HG02571 (cell line): ENCODE data around the gene YAF2.

Experiments used
- ATAC-seq: cut with Tn5 transposase; IDR thresholded peaks from one replicate; pipeline ENCODE4 v1.9.1; 2021; ENCODE audit warnings: mild to moderate bottlenecking, moderate library complexity; ENCODE audit not compliant: unreplicated experiment

The YAF2 gene

GRCh38 chr12:42145552-42146215 lies 92.4 kb downstream of the YAF2 start:
- ATAC-seq = no peak

GRCh38 chr12:42145197-42145549 lies 92.9 kb downstream of the YAF2 start:
- peak; percentile 9 for ATAC-seq

- peak; percentile 91 for ATAC-seq
Measured at GRCh38 chr12:42144408-42145196, 93.4 kb downstream of the YAF2 start, which contains the start of gene GXYLT1. GXYLT1 (minus strand) TSS chr12:42144874; CDS start chr12:42144646, 228 bp downstream.

- peak; percentile 30 for ATAC-seq
Measured at GRCh38 chr12:42144158-42144407, 94.0 kb downstream of the YAF2 start.

- no peak for ATAC-seq
Measured at GRCh38 chr12:42143452-42144157, 94.4 kb downstream of the YAF2 start.

GRCh38 chr12:42141981-42142606 lies 96.0 kb downstream of the YAF2 start:
- no peak for ATAC-seq

- ATAC-seq = no peak
Measured at GRCh38 chr12:42140901-42141300, 97.1 kb downstream of the YAF2 start.

- no peak for ATAC-seq
Measured at GRCh38 chr12:42135259-42135814, 102.7 kb downstream of the YAF2 start.

- no peak for ATAC-seq
Measured at GRCh38 chr12:42130672-42131402, 107.2 kb downstream of the YAF2 start.

GRCh38 chr12:42129595-42130204 lies 108.3 kb downstream of the YAF2 start:
- ATAC-seq = no peak

- ATAC-seq = no peak
Measured at GRCh38 chr12:42128888-42129287, 109.2 kb downstream of the YAF2 start.

- ATAC-seq = no peak
Measured at GRCh38 chr12:42128327-42128726, 109.7 kb downstream of the YAF2 start.

GRCh38 chr12:42126963-42127362 lies 111.1 kb downstream of the YAF2 start:
- no peak for ATAC-seq

- no peak for ATAC-seq
Measured at GRCh38 chr12:42125388-42125767, 112.7 kb downstream of the YAF2 start.

GRCh38 chr12:42124764-42125387 lies 113.2 kb downstream of the YAF2 start:
- no peak for ATAC-seq

GRCh38 chr12:42119085-42119633 lies 118.9 kb downstream of the YAF2 start:
- ATAC-seq = no peak

- ATAC-seq = no peak
Measured at GRCh38 chr12:42118136-42118879, 119.7 kb downstream of the YAF2 start.

- ATAC-seq = no peak
Measured at GRCh38 chr12:42109031-42109430, 129.0 kb downstream of the YAF2 start.
